Measurements from ENCODE around the gene MCHR2. TPM values are rescaled to one million over a fixed set of nuclear protein-coding genes. Genes with fewer than 3 reads are reported as not detected.

MCHR2 gene
- total RNA-seq, 1 donor from 2014 or later: not detected

DNA sequence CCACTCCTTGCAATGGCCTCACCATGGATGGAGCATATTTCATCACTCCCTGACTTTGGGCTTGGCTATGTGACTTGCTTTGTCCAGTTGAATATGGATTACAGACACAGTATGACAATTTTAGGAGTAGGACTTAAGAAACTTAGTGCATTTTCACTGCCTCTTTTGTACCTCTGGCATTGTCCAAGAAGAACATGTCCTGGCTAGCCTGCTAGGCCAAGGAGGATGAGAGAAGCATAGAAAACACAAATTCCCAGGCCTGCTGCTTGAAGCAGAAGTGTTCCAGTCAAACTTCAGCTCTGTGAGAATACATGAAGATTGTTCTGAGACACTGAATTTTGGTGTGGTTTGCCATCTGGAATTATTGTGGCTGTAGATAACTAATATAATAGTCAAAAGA is 3.1 kb upstream of the MCHR2 start:
- H3K4me3 ChIP-seq (ENCODE audit: low read depth, low read length): no peak overlapping the region
- no peak for DNase-seq (ENCODE audit: low read depth)
- TF ChIP-seq, protein P1, sequence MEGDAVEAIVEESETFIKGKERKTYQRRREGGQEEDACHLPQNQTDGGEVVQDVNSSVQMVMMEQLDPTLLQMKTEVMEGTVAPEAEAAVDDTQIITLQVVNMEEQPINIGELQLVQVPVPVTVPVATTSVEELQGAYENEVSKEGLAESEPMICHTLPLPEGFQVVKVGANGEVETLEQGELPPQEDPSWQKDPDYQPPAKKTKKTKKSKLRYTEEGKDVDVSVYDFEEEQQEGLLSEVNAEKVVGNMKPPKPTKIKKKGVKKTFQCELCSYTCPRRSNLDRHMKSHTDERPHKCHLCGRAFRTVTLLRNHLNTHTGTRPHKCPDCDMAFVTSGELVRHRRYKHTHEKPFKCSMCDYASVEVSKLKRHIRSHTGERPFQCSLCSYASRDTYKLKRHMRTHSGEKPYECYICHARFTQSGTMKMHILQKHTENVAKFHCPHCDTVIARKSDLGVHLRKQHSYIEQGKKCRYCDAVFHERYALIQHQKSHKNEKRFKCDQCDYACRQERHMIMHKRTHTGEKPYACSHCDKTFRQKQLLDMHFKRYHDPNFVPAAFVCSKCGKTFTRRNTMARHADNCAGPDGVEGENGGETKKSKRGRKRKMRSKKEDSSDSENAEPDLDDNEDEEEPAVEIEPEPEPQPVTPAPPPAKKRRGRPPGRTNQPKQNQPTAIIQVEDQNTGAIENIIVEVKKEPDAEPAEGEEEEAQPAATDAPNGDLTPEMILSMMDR (conservative IDR thresholded peaks at IDR 0.05; ENCODE audit: low read depth, low read length): no peak

DNA sequence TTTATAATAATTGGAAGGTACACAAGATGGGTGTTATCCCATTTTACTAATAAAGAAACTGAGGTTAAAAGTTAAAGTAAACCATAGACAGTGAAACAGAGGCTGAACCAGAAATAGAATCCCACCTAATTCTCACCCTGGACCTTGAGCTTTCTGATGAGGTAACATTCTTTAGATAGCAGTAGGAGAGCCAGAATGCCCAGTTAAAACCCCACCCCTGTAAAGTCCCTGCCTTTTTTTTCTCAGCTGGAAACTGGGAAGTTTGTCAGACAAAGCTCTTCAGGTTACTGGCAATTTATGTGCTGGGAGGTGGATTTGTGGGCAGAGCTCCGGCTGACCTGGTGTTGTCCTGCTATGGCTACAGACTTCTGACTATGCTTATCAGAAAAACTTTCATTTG is 1.9 kb upstream of the MCHR2 start:
- H3K4me3 ChIP-seq (ENCODE audit: low read depth, low read length): no peak overlapping the region
- TF ChIP-seq, protein P1 (conservative IDR thresholded peaks at IDR 0.05; ENCODE audit: low read depth, low read length): no peak
- no peak for DNase-seq (ENCODE audit: low read depth)

DNA sequence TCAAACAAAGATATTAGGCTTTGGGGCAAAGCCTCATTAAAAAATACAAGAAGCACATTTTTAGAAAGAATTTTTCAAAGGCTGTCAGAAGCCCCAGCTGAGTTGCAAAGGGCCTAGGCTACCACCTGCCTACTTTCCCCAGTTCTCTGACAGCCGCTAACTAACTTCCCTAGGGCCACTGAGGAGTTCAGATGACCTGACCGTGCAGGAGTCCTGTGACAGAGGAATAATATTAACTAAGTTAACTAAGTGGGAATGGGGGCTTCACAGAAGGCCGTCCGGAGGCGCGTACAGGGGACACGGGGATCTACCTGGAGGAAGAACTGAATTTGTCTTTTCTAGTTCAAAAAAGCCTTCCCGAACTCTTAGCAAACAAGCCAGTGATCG is 884 bp downstream of the MCHR2 start:
- TF ChIP-seq, protein P1 (conservative IDR thresholded peaks at IDR 0.05; ENCODE audit: low read depth, low read length): no peak
- no peak for DNase-seq (ENCODE audit: low read depth)
- H3K4me3 ChIP-seq (ENCODE audit: low read depth, low read length): no peak overlapping the region

DNA sequence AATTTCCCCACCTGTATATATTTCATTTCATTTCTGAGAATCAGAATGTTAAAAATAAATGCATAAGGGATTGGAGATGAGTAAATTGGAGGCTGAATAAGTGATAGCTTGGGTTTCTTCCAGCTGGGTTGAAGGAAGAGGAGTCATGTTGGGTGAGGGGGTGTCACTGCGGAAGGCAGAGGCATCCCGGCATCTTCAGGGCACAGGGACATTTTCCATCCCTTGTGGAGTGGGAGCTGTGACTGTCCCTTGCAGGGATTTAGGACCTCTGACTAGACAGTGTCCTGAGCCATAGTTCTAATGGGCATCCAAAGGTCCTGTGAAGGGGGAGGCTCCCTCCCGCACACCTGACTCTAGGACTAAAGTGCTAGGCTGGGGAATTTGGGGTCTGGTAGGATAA is 2.1 kb downstream of the MCHR2 start:
- DNase-seq (ENCODE audit: low read depth): no peak
- TF ChIP-seq, protein P1 (conservative IDR thresholded peaks at IDR 0.05; ENCODE audit: low read depth, low read length): no peak
- H3K4me3 ChIP-seq (ENCODE audit: low read depth, low read length): no peak overlapping the region

DNA sequence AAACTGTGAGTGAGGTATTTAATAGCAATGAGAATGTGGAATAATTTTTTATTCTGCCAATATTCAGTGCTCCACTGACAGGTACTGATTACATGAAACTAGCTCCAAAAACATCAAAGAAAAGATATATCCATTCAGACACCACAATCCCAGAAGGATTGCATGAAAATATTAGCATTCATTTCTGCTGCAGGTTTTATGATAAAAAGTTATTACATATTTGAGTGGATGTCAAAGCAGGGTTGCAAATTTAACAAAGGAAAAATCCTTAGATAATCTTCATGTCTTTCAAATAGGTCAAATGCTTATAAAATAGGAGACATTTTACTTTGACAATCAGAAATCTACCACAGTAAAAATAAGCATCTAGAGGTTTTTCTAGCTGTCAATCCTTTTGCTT is 13.3 kb downstream of the MCHR2 start:
- no peak overlapping the region for H3K4me3 ChIP-seq (ENCODE audit: low read depth, low read length)
- TF ChIP-seq, protein P1 (conservative IDR thresholded peaks at IDR 0.05; ENCODE audit: low read depth, low read length): no peak
- no peak for DNase-seq (ENCODE audit: low read depth)

DNA sequence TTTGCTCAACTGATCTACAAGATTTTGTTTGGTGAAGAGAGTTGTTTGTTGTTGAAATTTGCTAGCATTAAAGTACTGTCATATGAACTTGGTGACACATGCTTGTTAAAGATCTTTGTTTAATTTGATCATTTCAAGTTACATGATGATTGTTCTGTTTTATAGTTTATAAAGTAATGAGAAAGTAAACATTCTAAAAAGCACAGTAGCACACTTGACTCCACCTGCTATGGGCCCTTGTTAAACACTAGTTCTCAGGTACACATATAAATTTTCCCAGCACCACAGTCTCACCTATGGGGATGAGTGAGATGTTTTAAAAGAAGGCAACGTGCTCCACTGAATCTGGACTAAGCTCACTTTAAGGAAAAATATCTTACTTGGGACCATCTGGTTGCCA is 14.1 kb downstream of the MCHR2 start:
- no peak for DNase-seq (ENCODE audit: low read depth)
- H3K4me3 ChIP-seq (ENCODE audit: low read depth, low read length): no peak overlapping the region
- TF ChIP-seq, protein P1 (conservative IDR thresholded peaks at IDR 0.05; ENCODE audit: low read depth, low read length): no peak

DNA sequence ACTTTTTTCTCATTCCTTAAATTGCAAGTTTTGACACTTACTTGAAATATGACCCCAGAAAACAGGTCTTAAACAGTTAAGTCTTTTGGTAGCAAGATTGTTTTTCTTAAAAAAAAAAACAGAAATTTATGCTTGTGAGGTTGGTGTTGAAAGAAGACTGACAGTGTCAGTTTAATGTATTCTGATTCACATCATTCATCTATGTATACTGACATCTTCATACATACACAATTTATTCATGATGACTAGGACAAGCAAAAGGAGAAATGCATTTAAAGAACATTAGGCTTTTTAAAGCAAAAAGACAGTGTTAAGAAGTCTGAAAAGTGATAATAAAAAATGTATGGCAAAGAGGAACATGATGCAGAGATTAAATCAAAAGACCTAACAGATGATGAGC is 27.0 kb downstream of the MCHR2 start:
- TF ChIP-seq, protein P1 (conservative IDR thresholded peaks at IDR 0.05; ENCODE audit: low read depth, low read length): no peak
- H3K4me3 ChIP-seq (ENCODE audit: low read depth, low read length): no peak overlapping the region
- DNase-seq (ENCODE audit: low read depth): no peak
